Stimulated activated CD4-positive, alpha-beta T cell treated with anti-CD3 and anti-CD28 coated beads, Interleukin-2, amount 100 ng/mL, for 48 hours (primary cell): ENCODE measurements around the gene SLC35D1.
"Not testable (repeated sequence)": the region's sequence is repeated elsewhere in the genome, so short reads cannot be mapped to it uniquely, and the experiment has no call there.

ENCODE experiments used
- DNase-seq, 2 donors: peaks; one replicate each; pipeline ENCODE4 v3.0.0-alpha.2; 2020

The SLC35D1 gene

GRCh38 chr1:66982561-66983260 lies 71.2 kb downstream of the SLC35D1 start:
- no peak for DNase-seq

- DNase-seq, result peak in 1 of 2 donors; percentile 19
Observed at GRCh38 chr1:66981679-66982078, 72.3 kb downstream of the SLC35D1 start.

GRCh38 chr1:66980745-66981367 lies 73.1 kb downstream of the SLC35D1 start:
- DNase-seq, result no peak

GRCh38 chr1:66979621-66980020 lies 74.3 kb downstream of the SLC35D1 start:
- not testable (repeated sequence) for DNase-seq

- DNase-seq, result no peak
Observed at GRCh38 chr1:66978201-66978600, 75.7 kb downstream of the SLC35D1 start.

GRCh38 chr1:66968574-66968973 lies 85.4 kb downstream of the SLC35D1 start:
- no peak for DNase-seq

GRCh38 chr1:66966188-66966873 lies 87.6 kb downstream of the SLC35D1 start:
- DNase-seq, result not testable (repeated sequence)

- DNase-seq, result no peak
Observed at GRCh38 chr1:66957938-66958337, 96.0 kb downstream of the SLC35D1 start.

GRCh38 chr1:66954208-66954607 lies 99.7 kb downstream of the SLC35D1 start:
- DNase-seq, result no peak

- DNase-seq, result no peak
Observed at GRCh38 chr1:66951513-66951912, 102.4 kb downstream of the SLC35D1 start.
